Breast epithelium (tissue), 3 donors: Measurements from ENCODE around the gene SPOCK1.

Experiments
- CTCF ChIP-seq, 3 donors: fragments of 450-650 bp; IDR thresholded peaks; one replicate each; pipeline ENCODE4 v1.5.1; 2016 to 2017; ENCODE audit warnings: antibody characterized with exemption in 3 of 3, mild to moderate bottlenecking in 3 of 3, moderate library complexity in 3 of 3
- POLR2AphosphoS5 ChIP-seq, 3 donors: sonication (generic); formaldehyde crosslinking; IDR thresholded peaks; one replicate each; pipeline ENCODE4 v1.6.1; 2017; ENCODE audit warnings: antibody characterized with exemption in 3 of 3

GRCh38 chr5:137304226-137304874 lies 194.8 kb downstream of the SPOCK1 start:
- TF ChIP-seq CTCF (IDR thresholded peaks at IDR 0.05): no peak
- TF ChIP-seq POLR2AphosphoS5 (IDR thresholded peaks at IDR 0.05): no peak
